ENCODE data around the gene PGC.

DNA sequence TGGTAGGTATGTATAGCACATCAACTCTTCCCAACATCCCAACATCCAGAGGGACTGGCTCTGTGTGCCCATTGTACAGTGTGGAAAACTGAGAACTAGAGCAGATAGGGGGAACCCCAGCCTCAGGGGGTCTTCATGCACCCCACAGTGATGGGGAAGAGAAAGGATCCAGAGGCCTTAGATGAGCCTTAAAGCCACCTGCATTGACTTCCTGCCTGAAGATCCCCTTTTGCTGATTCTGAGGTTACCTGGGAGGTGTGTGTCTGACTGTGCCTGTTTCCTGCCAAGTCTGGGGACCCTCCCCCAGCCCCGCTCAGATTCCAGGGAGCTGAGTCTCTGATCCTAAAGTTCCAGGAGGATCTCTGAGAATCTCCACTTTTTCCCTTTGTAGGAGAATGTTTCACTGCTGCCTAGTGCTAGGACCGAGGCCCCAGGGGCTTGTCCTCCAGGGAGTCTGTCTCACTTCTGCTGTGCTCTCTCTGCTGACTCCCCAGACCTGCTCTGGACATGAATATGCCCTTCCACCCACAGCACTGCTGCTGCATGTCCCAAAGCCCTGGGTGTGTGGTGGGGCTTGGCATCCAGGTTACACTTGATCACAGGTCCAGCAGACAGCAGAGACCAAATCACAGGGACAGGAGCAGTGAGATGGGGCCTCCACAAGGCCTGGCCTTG is 12.8 kb upstream of the PGC start:
- no peak for TF ChIP-seq ZKSCAN1 (IDR thresholded peaks at IDR 0.05; ENCODE audit: low read depth, low read length)
- TF ChIP-seq MAZ (CRISPR knock-in tag; conservative IDR thresholded peaks at IDR 0.05 in 1 of 2, IDR thresholded peaks at IDR 0.05 in 1 of 2): no peak
- TF ChIP-seq, protein P1, sequence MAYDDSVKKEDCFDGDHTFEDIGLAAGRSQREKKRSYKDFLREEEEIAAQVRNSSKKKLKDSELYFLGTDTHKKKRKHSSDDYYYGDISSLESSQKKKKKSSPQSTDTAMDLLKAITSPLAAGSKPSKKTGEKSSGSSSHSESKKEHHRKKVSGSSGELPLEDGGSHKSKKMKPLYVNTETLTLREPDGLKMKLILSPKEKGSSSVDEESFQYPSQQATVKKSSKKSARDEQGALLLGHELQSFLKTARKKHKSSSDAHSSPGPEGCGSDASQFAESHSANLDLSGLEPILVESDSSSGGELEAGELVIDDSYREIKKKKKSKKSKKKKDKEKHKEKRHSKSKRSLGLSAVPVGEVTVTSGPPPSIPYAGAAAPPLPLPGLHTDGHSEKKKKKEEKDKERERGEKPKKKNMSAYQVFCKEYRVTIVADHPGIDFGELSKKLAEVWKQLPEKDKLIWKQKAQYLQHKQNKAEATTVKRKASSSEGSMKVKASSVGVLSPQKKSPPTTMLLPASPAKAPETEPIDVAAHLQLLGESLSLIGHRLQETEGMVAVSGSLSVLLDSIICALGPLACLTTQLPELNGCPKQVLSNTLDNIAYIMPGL (CRISPR knock-in tag; IDR thresholded peaks at IDR 0.05): no peak
- TF ChIP-seq ZNF75A (CRISPR knock-in tag; IDR thresholded peaks at IDR 0.05): no peak
- TF ChIP-seq, protein P2, sequence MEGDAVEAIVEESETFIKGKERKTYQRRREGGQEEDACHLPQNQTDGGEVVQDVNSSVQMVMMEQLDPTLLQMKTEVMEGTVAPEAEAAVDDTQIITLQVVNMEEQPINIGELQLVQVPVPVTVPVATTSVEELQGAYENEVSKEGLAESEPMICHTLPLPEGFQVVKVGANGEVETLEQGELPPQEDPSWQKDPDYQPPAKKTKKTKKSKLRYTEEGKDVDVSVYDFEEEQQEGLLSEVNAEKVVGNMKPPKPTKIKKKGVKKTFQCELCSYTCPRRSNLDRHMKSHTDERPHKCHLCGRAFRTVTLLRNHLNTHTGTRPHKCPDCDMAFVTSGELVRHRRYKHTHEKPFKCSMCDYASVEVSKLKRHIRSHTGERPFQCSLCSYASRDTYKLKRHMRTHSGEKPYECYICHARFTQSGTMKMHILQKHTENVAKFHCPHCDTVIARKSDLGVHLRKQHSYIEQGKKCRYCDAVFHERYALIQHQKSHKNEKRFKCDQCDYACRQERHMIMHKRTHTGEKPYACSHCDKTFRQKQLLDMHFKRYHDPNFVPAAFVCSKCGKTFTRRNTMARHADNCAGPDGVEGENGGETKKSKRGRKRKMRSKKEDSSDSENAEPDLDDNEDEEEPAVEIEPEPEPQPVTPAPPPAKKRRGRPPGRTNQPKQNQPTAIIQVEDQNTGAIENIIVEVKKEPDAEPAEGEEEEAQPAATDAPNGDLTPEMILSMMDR (IDR thresholded peaks at IDR 0.05 in 2 of 3, conservative IDR thresholded peaks at IDR 0.05 in 1 of 3; ENCODE audit: insufficient read depth in 2 of 3, low read depth in 1 of 3, low read length in 3 of 3): no peak
- TF ChIP-seq STAT5A (IDR thresholded peaks at IDR 0.05; ENCODE audit: borderline replicate concordance, low read length): no peak
- TF ChIP-seq, protein P3, sequence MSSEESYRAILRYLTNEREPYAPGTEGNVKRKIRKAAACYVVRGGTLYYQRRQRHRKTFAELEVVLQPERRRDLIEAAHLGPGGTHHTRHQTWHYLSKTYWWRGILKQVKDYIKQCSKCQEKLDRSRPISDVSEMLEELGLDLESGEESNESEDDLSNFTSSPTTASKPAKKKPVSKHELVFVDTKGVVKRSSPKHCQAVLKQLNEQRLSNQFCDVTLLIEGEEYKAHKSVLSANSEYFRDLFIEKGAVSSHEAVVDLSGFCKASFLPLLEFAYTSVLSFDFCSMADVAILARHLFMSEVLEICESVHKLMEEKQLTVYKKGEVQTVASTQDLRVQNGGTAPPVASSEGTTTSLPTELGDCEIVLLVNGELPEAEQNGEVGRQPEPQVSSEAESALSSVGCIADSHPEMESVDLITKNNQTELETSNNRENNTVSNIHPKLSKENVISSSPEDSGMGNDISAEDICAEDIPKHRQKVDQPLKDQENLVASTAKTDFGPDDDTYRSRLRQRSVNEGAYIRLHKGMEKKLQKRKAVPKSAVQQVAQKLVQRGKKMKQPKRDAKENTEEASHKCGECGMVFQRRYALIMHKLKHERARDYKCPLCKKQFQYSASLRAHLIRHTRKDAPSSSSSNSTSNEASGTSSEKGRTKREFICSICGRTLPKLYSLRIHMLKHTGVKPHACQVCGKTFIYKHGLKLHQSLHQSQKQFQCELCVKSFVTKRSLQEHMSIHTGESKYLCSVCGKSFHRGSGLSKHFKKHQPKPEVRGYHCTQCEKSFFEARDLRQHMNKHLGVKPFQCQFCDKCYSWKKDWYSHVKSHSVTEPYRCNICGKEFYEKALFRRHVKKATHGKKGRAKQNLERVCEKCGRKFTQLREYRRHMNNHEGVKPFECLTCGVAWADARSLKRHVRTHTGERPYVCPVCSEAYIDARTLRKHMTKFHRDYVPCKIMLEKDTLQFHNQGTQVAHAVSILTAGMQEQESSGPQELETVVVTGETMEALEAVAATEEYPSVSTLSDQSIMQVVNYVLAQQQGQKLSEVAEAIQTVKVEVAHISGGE (CRISPR knock-in tag; IDR thresholded peaks at IDR 0.05): no peak
- no peak for TF ChIP-seq NONO (IDR thresholded peaks at IDR 0.05; ENCODE audit: low read depth in 2 of 2, low read length in 1 of 2)
